ENCODE measurements around the gene MYO1D.
A peak's percentile ranks its signal among the peaks of the same experiment; 100 is the strongest.
"Not testable (repeated sequence)": the region's sequence is repeated elsewhere in the genome, so short reads cannot be mapped to it uniquely, and the experiment has no call there.

MYO1D gene

GRCh38 chr17:32773856-32774694 is 102.8 kb downstream of the MYO1D start:
- no peak for DNase-seq (ENCODE audit: low spot score)

DNA sequence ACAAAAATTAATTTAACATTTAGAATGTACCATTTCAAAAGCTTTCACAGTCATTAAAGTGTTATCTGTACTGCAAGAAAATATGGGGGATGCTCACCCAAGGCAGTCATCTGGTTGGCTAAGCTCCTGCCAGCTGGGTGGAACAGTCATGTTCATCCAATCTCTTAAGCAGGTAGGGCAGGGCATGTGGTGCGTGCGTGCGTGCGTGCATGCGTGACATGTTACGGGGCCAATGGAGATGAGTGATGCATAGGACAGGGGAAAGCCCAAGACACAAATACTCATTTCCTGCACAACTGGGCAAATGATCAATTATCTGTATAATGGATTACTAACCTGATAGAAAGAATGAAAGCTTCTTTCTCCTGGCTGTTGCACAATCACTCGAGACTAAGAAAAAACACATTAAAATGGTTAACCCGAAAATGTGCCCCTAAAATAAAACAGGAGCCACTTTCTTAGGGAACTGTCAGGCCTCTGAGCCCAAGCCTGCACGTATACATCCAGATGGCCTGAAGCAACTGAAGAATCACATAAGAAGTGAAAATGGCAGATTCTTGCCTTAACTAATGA is 104.4 kb downstream of the MYO1D start:
- DNase-seq (ENCODE audit: low spot score), result no peak

- no peak for DNase-seq (ENCODE audit: low spot score)
Measured at GRCh38 chr17:32771396-32771795, 105.5 kb downstream of the MYO1D start.

DNA sequence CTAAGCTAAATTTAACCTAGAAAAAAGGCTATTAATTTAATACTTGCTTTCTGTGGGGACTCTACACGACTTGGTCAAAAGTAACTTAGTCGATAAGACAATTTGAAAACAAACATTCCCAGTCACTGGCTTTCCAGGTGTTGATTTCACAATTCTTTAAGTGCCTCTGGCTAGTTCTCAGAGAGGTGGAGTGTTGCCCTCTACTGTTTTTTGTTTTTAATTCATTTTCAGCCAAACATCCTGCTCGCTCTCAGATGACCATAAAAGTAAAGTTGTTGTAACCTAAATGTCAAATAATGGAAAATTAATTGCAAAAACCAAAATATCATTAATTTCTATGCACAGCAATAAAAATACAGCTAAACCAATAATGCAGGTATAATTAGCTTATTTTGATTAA is 107.1 kb downstream of the MYO1D start:
- DNase-seq (ENCODE audit: low spot score), result peak; percentile 29

DNA sequence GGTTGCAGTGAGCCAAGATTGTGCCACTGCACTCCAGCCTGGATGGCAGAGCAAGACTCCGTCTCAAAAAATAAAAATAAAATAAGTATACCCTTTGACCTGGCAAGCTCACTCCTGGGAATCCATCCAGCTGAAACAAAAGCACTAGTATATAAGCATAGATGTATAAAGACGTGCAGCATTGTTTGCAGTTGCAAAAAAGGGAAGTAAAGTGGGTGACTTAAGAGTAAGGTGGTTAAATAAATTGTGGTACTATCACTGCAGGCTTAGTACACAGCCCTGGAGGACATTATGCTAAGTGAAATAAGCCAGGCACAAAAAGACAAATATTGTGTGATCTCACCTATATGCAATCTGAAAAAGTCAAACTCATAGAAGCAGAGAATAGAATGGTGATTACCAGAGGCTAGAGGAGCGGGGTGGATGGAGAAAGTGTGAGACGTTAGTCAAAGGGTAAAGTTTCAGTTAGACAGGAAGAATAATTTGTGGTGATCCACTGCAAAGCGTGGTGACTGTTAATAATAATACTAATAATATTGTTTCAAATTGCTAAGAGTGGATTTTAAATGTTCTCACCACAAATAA is 113.0 kb downstream of the MYO1D start:
- DNase-seq (ENCODE audit: low spot score), result no peak

DNA sequence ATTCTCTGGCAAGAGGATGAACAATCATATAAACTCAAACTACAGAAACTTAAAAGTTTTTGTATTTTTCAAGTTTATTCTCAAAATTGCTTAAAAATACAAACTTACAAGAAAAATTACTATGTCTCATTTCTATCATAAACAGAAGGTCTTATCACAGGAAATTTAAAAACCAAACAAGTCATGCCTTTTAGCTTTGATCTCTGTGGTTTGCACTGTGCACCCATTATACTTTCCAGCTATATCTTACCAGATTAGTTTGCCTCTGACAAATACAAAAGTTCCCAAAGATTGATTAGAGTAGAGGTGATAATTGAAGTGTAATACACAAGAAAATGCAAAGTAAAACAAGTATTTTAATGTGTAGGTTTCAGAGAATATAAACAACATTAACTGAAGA is 117.4 kb downstream of the MYO1D start:
- DNase-seq (ENCODE audit: low spot score), result no peak

- DNase-seq (ENCODE audit: low spot score), result no peak
Measured at GRCh38 chr17:32757963-32758362, 119.0 kb downstream of the MYO1D start.

- DNase-seq (ENCODE audit: low spot score), result no peak
Measured at GRCh38 chr17:32756696-32757095, 120.2 kb downstream of the MYO1D start.

DNA sequence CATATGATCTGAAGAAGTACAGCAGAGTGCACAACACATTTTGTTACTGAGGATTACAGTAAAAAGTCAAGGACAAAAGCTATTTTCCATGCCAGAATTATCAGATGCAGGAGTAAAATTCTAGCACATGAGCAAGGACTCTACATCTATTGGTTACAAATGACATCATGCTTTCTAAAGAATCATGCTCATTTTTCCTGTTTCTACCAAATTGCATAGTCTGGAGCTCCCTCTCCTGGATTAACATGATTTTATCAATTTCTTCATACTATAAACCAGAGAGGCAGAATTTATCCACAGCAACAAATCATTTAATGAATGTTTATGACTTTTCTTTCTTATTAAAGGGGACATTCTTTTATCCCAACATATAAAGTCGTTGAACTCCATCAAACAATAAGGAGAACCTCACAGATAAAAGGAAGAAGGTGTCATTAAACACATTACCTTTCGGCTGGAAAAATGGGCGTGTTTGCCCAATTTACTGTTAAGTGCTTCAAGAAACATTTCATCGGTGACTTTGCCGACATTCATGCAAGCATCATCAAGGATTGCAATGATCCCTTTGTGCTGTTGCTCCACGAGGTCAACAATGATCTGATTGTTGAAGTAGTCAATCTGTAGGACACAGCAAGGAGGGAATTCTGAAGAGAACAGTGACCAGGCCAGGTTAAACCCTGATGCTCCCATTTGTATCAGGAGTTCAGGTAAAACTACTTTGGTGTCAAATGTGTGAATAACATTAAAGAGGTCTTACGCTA is 121.7 kb downstream of the MYO1D start:
- DNase-seq (ENCODE audit: low spot score), result peak; percentile 95

- DNase-seq (ENCODE audit: low spot score), result no peak
Measured at GRCh38 chr17:32752934-32753333, 124.0 kb downstream of the MYO1D start.

GRCh38 chr17:32747856-32748255 is 129.1 kb downstream of the MYO1D start:
- DNase-seq (ENCODE audit: low spot score), result no peak

GRCh38 chr17:32746698-32747097 is 130.2 kb downstream of the MYO1D start:
- DNase-seq (ENCODE audit: low spot score), result no peak

DNA sequence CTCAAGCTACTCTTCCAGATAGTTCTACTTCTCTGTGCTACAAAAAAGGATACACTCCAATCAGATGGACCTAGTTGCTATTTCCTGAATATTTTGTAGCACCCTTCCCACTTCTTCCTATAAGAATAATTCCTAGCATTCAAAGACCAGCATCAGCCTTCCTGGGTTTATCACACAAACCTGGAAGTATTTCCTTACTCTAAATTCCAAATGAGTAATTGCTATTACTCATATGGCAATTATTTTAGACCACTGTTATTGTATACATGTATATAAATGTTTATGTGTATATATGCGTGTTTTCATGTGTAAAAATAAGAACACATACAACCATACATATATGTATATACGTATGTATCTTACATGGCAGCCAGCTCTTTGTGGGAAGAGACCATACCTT is 130.6 kb downstream of the MYO1D start:
- DNase-seq (ENCODE audit: low spot score), result no peak

GRCh38 chr17:32742681-32743538 is 134.0 kb downstream of the MYO1D start:
- peak; percentile 77 for DNase-seq (ENCODE audit: low spot score)

GRCh38 chr17:32741381-32741780 is 135.5 kb downstream of the MYO1D start:
- DNase-seq (ENCODE audit: low spot score), result peak; percentile 44

DNA sequence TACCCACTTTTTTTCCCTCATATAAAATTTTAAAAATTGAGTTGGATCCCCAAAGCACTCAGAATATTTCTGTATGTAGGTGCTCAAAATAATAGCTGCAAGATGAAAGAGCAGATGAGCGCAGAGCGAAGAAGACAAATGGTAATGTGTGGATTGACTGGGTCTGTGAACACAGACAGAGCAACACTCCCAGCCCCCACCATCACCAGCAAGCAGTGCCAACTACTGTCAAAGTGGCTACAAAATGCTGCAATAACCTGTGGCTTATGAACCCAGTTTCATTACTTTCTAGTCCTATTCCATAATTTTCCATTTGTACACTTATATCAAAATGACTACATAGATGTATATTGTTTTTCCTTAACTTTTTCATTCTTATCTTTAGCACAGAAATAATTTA is 137.2 kb downstream of the MYO1D start:
- DNase-seq (ENCODE audit: low spot score), result peak; percentile 40

- not testable (repeated sequence) for DNase-seq (ENCODE audit: low spot score)
Measured at GRCh38 chr17:32739151-32739550, 137.8 kb downstream of the MYO1D start.

GRCh38 chr17:32733401-32733800 is 143.5 kb downstream of the MYO1D start:
- no peak for DNase-seq (ENCODE audit: low spot score)

DNA sequence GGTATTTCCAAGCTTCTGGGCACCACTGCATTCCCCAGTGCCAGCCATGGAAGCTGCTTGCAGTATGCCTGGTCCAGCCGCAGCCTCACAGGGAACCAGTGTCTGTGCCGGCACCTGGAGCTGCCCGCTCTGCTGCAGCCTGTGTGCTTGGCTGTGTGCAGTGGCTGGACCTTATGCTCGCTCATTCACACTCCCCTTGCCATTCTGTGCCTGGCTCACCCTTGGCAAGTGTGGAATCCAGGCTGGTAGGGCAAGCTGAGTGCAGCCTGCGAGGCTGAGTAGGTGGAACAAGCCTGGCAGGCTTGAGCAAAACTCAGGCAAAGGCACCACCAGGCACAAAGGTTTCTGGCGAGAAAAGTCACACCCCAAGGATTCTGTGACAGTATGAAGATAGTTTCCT is 144.0 kb downstream of the MYO1D start:
- DNase-seq (ENCODE audit: low spot score), result peak; percentile 42

GRCh38 chr17:32732296-32732642 is 144.7 kb downstream of the MYO1D start:
- DNase-seq (ENCODE audit: low spot score), result no peak

DNA sequence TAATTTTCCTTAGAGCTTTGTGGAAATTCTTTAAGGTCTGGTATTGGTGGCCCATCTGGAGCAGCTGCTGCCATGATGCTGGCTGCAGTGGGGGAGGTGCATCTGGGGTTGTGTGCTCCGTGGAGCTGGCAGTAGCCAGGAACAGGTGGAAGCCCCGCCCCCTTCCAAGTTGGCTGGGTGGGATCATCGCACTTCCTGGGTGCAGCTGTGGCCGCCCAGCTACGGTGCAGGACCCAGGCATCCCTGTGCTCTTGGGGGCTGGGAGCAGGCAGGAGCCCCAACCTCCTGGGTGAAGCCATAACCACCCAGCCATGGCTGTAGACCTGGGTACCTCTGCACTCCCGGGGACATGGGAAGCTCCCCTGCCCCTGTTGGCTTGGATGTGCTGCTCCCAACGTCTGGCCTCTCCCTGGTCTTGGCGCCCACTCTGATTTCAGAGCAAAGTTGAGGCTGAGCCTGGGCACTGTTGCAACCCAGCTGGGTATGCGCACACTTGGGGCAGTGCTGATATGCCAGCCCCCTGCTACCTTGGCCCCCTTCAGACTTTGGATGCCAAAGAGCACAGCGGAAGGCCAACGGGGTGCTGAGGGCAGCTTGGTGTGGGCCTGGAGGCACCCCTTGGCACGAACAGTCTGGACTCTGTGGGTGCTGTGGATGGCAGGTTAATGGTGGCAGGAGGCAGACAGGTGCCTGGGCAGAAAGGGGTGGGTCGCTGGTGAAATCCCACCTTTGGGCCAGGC is 145.2 kb downstream of the MYO1D start:
- DNase-seq (ENCODE audit: low spot score), result no peak
